Spleen (tissue), 7 donors: ENCODE results near the gene MIB2.

Source experiments
- POLR2A ChIP-seq, 3 donors: fragments of 450-650 bp; IDR thresholded peaks; one replicate each; pipeline ENCODE4 v1.5.1; 2017; ENCODE audit warnings: antibody characterized with exemption in 3 of 3, mild to moderate bottlenecking in 1 of 3
- TF ChIP-seq, protein P1 (sequence below), 11 experiments: fragments of 200-600 bp in 7 of 11; fragments of 450-650 bp in 4 of 11; sonication (generic) in 4 of 11; IDR thresholded peaks in 8 of 11; conservative IDR thresholded peaks in 3 of 11; 1 replicate in 7 of 11; 2 replicates in 4 of 11; pipeline versions ENCODE4 v1.4.0 to v1.8.0; 2016 to 2021; ENCODE audit warnings: antibody characterized with exemption in 11 of 11, inconsistent platforms in 4 of 11, mild to moderate bottlenecking in 1 of 11
- donor health status: DM: no; HTN: no; CAD: no; lungs with moderate emphysema.
- donor health status: DM: no; HTN: no; CAD: no.
- donor health status: DM: no; HTN: no; CAD: no.

DNA sequence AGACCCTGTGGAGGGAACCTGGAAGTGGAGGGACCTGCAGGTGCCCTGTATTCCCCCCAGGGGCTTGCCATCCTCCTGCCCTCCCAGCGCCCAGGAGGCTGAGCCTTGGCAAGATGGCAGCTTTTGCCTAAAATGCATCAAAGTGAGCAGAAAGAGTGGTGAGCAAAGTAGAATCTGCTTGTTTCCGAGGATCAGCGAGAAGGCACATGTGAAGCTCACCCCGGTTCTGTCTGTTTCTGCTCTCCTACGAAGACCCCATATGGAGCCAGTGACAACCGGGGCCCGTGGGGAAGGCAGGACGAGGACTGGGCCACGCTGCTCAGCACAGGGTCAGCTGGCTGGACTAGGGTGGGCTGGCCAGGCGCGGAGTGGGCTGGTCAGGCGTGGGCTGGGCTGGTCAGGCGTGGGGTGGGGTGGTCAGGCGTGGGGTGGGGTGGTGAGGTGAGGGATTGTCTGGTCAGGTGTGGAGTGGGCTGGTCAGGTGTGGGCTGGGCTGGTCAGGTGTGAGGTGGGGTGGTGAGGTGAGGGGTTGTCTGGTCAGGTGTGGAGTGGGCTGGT is 10.2 kb upstream of the MIB2 start:
- TF ChIP-seq, protein P1, sequence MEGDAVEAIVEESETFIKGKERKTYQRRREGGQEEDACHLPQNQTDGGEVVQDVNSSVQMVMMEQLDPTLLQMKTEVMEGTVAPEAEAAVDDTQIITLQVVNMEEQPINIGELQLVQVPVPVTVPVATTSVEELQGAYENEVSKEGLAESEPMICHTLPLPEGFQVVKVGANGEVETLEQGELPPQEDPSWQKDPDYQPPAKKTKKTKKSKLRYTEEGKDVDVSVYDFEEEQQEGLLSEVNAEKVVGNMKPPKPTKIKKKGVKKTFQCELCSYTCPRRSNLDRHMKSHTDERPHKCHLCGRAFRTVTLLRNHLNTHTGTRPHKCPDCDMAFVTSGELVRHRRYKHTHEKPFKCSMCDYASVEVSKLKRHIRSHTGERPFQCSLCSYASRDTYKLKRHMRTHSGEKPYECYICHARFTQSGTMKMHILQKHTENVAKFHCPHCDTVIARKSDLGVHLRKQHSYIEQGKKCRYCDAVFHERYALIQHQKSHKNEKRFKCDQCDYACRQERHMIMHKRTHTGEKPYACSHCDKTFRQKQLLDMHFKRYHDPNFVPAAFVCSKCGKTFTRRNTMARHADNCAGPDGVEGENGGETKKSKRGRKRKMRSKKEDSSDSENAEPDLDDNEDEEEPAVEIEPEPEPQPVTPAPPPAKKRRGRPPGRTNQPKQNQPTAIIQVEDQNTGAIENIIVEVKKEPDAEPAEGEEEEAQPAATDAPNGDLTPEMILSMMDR (IDR thresholded peaks at IDR 0.05 in 8 of 11, conservative IDR thresholded peaks at IDR 0.05 in 3 of 11), result no peak
- TF ChIP-seq POLR2A (IDR thresholded peaks at IDR 0.05), result no peak
